ENCODE results near the gene CPSF3.
"Not testable (repeated sequence)": the region's sequence is repeated elsewhere in the genome, so short reads cannot be mapped to it uniquely, and the experiment has no call there.

Gene CPSF3

GRCh38 chr2:9391961-9392720 is 31.3 kb upstream of the CPSF3 start:
- intact Hi-C loops (cut with DNase I) = no loop called here
- DNase-seq = no peak

- peak in 11 of 42 donors; percentile 16 to 66 (median 42) for DNase-seq
- intact Hi-C loops (cut with DNase I) = no loop called here
These were observed 30.3 kb upstream of the CPSF3 start for GRCh38 chr2:9392898-9393765.

GRCh38 chr2:9394816-9395215 is 28.6 kb upstream of the CPSF3 start:
- intact Hi-C loops (cut with DNase I) = no loop called here
- no peak for DNase-seq

- intact Hi-C loops (cut with DNase I) = no loop called here
- no peak for DNase-seq
These were observed 26.3 kb upstream of the CPSF3 start for GRCh38 chr2:9397201-9397600.

- intact Hi-C loops (cut with DNase I); DNase-seq: not testable (repeated sequence)
These were observed 25.2 kb upstream of the CPSF3 start for GRCh38 chr2:9398251-9398650.

GRCh38 chr2:9398881-9399780 is 24.3 kb upstream of the CPSF3 start:
- DNase-seq = peak in 2 of 42 donors; percentile 32 to 58
- intact Hi-C loops (cut with DNase I) = no loop called here

- intact Hi-C loops (cut with DNase I) = no loop called here
- no peak for DNase-seq
These were observed 23.0 kb upstream of the CPSF3 start for GRCh38 chr2:9400268-9401058.

GRCh38 chr2:9401059-9401547 is 22.4 kb upstream of the CPSF3 start:
- DNase-seq = no peak
- intact Hi-C loops (cut with DNase I) = no loop called here

- no peak for DNase-seq
- intact Hi-C loops (cut with DNase I) = no loop called here
These were observed 21.6 kb upstream of the CPSF3 start for GRCh38 chr2:9401646-9402371.

- DNase-seq = no peak
- intact Hi-C loops (cut with DNase I) = no loop called here
These were observed 19.5 kb upstream of the CPSF3 start for GRCh38 chr2:9403924-9404323.

- DNase-seq = no peak
- intact Hi-C loops (cut with DNase I) = no loop called here
These were observed 19.0 kb upstream of the CPSF3 start for GRCh38 chr2:9404451-9404850.

- DNase-seq = peak in 1 of 42 donors; percentile 11
- intact Hi-C loops (cut with DNase I) = no loop called here
These were observed 17.8 kb upstream of the CPSF3 start for GRCh38 chr2:9405636-9406035.

GRCh38 chr2:9406529-9407362 is 16.7 kb upstream of the CPSF3 start:
- intact Hi-C loops (cut with DNase I) = no loop called here
- DNase-seq = peak in 1 of 42 donors; percentile 12

GRCh38 chr2:9407363-9407811 is 16.1 kb upstream of the CPSF3 start:
- intact Hi-C loops (cut with DNase I) = no loop called here
- peak in 1 of 42 donors; percentile 14 for DNase-seq

GRCh38 chr2:9408641-9409151 is 14.8 kb upstream of the CPSF3 start:
- intact Hi-C loops (cut with DNase I) = no loop called here
- DNase-seq = peak in 6 of 42 donors; percentile 20 to 54 (median 38)

GRCh38 chr2:9410108-9410507 is 13.3 kb upstream of the CPSF3 start:
- intact Hi-C loops (cut with DNase I) = no loop called here
- DNase-seq = no peak

- intact Hi-C loops (cut with DNase I) = no loop called here
- DNase-seq = no peak
These were observed 10.7 kb upstream of the CPSF3 start for GRCh38 chr2:9412781-9413180.

Data from head of caudate nucleus (tissue), 42 donors.